ENCODE data around the gene TMEM40.

GRCh38 chr3:12727481-12727880, 31.6 kb downstream of the TMEM40 start:
- TF ChIP-seq FOXJ3 (CRISPR knock-in tag; IDR thresholded peaks at IDR 0.05): no peak
- TF ChIP-seq TAF1 (IDR thresholded peaks at IDR 0.05; ENCODE audit: borderline replicate concordance, low read depth, low read length): no peak
- TF ChIP-seq, protein P1, sequence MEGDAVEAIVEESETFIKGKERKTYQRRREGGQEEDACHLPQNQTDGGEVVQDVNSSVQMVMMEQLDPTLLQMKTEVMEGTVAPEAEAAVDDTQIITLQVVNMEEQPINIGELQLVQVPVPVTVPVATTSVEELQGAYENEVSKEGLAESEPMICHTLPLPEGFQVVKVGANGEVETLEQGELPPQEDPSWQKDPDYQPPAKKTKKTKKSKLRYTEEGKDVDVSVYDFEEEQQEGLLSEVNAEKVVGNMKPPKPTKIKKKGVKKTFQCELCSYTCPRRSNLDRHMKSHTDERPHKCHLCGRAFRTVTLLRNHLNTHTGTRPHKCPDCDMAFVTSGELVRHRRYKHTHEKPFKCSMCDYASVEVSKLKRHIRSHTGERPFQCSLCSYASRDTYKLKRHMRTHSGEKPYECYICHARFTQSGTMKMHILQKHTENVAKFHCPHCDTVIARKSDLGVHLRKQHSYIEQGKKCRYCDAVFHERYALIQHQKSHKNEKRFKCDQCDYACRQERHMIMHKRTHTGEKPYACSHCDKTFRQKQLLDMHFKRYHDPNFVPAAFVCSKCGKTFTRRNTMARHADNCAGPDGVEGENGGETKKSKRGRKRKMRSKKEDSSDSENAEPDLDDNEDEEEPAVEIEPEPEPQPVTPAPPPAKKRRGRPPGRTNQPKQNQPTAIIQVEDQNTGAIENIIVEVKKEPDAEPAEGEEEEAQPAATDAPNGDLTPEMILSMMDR (IDR thresholded peaks at IDR 0.05): no peak
- TF ChIP-seq NFIC (IDR thresholded peaks at IDR 0.05; ENCODE audit: borderline replicate concordance): no peak

Measured in SK-N-SH (cell line).